Vein endothelial cell (primary cell): ENCODE measurements around the gene PIN4. TPM values are rescaled to one million over a fixed set of nuclear protein-coding genes. Genes with fewer than 3 reads are reported as not detected.

Experiments used
- total RNA-seq: library from RNA; depleted of rRNA; stranded (reverse); fragments of >200 nt; gene quantifications from 2 replicates; pipeline ENCODE4 v1.2.3, GENCODE V29; 2012

Gene PIN4
- total RNA-seq = 6.8 and 10.5 TPM in 2 replicates

DNA sequence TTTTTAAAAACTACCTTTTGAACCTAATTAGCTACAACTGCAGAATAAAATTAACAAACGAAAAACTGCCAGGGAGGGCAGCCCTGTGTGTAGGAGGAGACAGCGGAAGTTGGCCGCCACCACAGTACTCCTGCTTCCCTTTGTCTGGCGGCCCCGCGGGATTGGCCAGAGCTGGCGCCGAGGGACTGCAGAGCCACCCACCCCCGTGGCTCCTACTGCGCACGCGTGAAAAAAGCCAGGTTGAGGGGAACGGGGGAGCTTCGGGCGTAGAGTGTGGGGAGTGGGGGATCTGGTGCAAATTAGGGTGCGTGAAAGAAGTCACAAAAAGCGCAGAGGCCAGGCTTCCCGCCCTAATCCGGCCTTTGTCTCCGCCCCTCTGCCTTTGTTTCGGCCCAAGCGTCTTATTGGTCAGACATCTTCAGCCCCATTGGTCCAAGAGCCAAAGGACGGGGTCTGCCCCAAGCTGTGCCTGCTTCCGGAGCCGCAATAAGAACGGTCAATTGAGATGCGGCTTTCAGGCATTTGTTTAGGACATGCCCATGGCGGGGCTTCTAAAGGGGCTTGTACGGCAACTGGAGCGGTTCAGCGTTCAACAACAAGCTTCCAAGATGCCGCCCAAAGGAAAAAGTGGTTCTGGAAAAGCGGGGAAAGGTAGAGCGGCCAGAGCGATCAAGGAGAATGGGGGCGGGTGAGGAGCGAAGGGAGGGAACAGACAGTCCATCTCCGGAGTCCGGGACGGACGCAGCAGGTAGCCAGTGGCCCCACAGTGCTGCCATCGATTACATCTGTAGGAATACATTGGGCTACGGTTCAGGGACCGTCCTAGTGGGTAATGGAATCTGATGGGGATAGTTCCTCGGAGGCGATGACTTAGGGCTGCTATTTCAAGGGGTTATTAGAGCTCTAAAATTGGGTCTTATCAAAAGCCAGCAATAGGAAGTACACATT is at the start of gene PIN4:
TSS of gene PIN4 (plus strand) at position 580 of the 948 bp plus-strand sequence. CDS start at position 609, 29 bp downstream.

GRCh38 chrX:72238721-72239475 is 57.3 kb downstream of the PIN4 start, which contains the start of gene ERCC6L:
Gene ERCC6L (minus strand): TSS chrX:72239027. CDS start chrX:72238911, 116 bp downstream.

Other genes starting within 250 kb of the PIN4 start
- gene RTL5, start 49.8 kb upstream of the PIN4 start, total RNA-seq = 0.33 and 0.38 TPM in 2 replicates
- 2.3 and 6.3 TPM in 2 replicates for gene ERCC6L, start 57.3 kb downstream of the PIN4 start, total RNA-seq
- gene RPS4X, start 95.5 kb downstream of the PIN4 start, total RNA-seq = 731 and 741 TPM in 2 replicates
- not detected in 2 replicates for gene CITED1, start 124.2 kb downstream of the PIN4 start, total RNA-seq